ENCODE measurements around the gene CFAP61. TPM values are rescaled to one million over a fixed set of nuclear protein-coding genes. Genes with fewer than 3 reads are reported as not detected.
A peak's percentile ranks its signal among the peaks of the same experiment; 100 is the strongest.

CFAP61 gene
- polyA plus RNA-seq, 1 experiment: not detected

- H3K4me3 ChIP-seq (ENCODE audit: low read depth, low read length): no peak overlapping the region
- H3K27me3 ChIP-seq (ENCODE audit: control insufficient read depth, insufficient read depth, low read length): no peaks in the 10 kb centered on the region
- ChIA-PET CTCF (no interaction called here), POLR2A (no interaction called here)
- peaks cover 2% of the 10 kb centered on the region for H3K36me3 ChIP-seq (ENCODE audit: control insufficient read depth, insufficient read depth, low read length)
- TF ChIP-seq CTCF (IDR thresholded peaks at IDR 0.05; ENCODE audit: insufficient read depth, low read depth, low read length): no peak
- no peak for DNase-seq (ENCODE audit: low read depth)
Observed at GRCh38 chr20:20031790-20032189, 20.5 kb upstream of the CFAP61 start.

- CTCF ChIA-PET: no interaction called here
- no peak for TF ChIP-seq CTCF (IDR thresholded peaks at IDR 0.05; ENCODE audit: insufficient read depth, low read depth, low read length)
- no peak for DNase-seq (ENCODE audit: low read depth)
- H3K27me3 ChIP-seq (ENCODE audit: control insufficient read depth, insufficient read depth, low read length): no peaks in the 10 kb centered on the region
- POLR2A ChIA-PET: no interaction called here
- H3K36me3 ChIP-seq (ENCODE audit: control insufficient read depth, insufficient read depth, low read length): peaks cover 7% of the 10 kb centered on the region
- H3K4me3 ChIP-seq (ENCODE audit: low read depth, low read length): no peak overlapping the region
Observed at GRCh38 chr20:20034486-20034885, 17.8 kb upstream of the CFAP61 start.

- TF ChIP-seq CTCF (IDR thresholded peaks at IDR 0.05; ENCODE audit: insufficient read depth, low read depth, low read length): no peak
- ChIA-PET CTCF (no interaction called here), POLR2A (no interaction called here)
- no peak for DNase-seq (ENCODE audit: low read depth)
- H3K4me3 ChIP-seq (ENCODE audit: low read depth, low read length): no peak overlapping the region
- no peaks in the 10 kb centered on the region for H3K27me3 ChIP-seq (ENCODE audit: control insufficient read depth, insufficient read depth, low read length)
- peaks cover 10% of the 10 kb centered on the region for H3K36me3 ChIP-seq (ENCODE audit: control insufficient read depth, insufficient read depth, low read length)
Observed at GRCh38 chr20:20036756-20037155, 15.6 kb upstream of the CFAP61 start.

GRCh38 chr20:20037960-20038359, 14.4 kb upstream of the CFAP61 start:
- peak; percentile 55 for DNase-seq (ENCODE audit: low read depth)
- CTCF ChIA-PET: interaction anchor here (1.0 kb wide), 1 partner anchor 9 kb away, joined by 3 read pairs; no protein-coding TSS in a partner anchor
- POLR2A ChIA-PET: interaction anchor here (0.5 to 0.9 kb wide), 3 partner anchors 14 to 189 kb away, joined by 3 to 6 read pairs (median 3); partner anchors contain the start of genes CFAP61, CRNKL1 and NAA20
- no peak for TF ChIP-seq CTCF (IDR thresholded peaks at IDR 0.05; ENCODE audit: insufficient read depth, low read depth, low read length)
- Histone ChIP-seq H3K36me3 (ENCODE audit: control insufficient read depth, insufficient read depth, low read length) (peaks cover 14% of the 10 kb centered on the region), H3K27me3 (ENCODE audit: control insufficient read depth, insufficient read depth, low read length) (no peaks in the 10 kb centered on the region), H3K4me3 (ENCODE audit: low read depth, low read length) (no peak overlapping the region)

GRCh38 chr20:20038586-20038985, 13.7 kb upstream of the CFAP61 start:
- peaks cover 14% of the 10 kb centered on the region for H3K36me3 ChIP-seq (ENCODE audit: control insufficient read depth, insufficient read depth, low read length)
- CTCF ChIA-PET: interaction anchor here (0.7 to 1.0 kb wide), 3 partner anchors 9 to 213 kb away, joined by 3 to 4 read pairs (median 3); partner anchors contain the start of genes CFAP61 and CRNKL1
- H3K27me3 ChIP-seq (ENCODE audit: control insufficient read depth, insufficient read depth, low read length): no peaks in the 10 kb centered on the region
- no peak overlapping the region for H3K4me3 ChIP-seq (ENCODE audit: low read depth, low read length)
- DNase-seq (ENCODE audit: low read depth): no peak
- POLR2A ChIA-PET: interaction anchor here (0.6 kb wide), 1 partner anchor 190 kb away, joined by 6 read pairs; no protein-coding TSS in a partner anchor
- TF ChIP-seq CTCF (IDR thresholded peaks at IDR 0.05; ENCODE audit: insufficient read depth, low read depth, low read length): no peak

Data from BJ (cell line).